Lower lobe of right lung (tissue), 2 donors: ENCODE data around the gene LUC7L3. TPM values are rescaled to one million over a fixed set of nuclear protein-coding genes. Genes with fewer than 3 reads are reported as not detected.
A peak's percentile ranks its signal among the peaks of the same experiment; 100 is the strongest.

ENCODE experiments used
- ATAC-seq, 2 donors: fragments of 200-7000 bp; cut with Tn5 transposase; one replicate each; pipeline ENCODE4 v1.9.1; 2020 to 2022; ENCODE audit warnings: mild to moderate bottlenecking in 2 of 2, moderate library complexity in 2 of 2
- DNase-seq: peaks from one replicate; pipeline ENCODE4 v3.0.0-alpha.2; 2020
- H3K27ac ChIP-seq: fragments of 200-600 bp; one replicate; pipeline ENCODE4 v1.8.0; 2022
- H3K27me3 ChIP-seq: fragments of 200-600 bp; one replicate; pipeline ENCODE4 v1.8.0; 2022; ENCODE audit warnings: low read depth
- H3K36me3 ChIP-seq: fragments of 200-600 bp; one replicate; pipeline ENCODE4 v1.8.0; 2022; ENCODE audit warnings: mild to moderate bottlenecking
- H3K4me1 ChIP-seq: fragments of 200-600 bp; one replicate; pipeline ENCODE4 v1.8.0; 2022
- H3K4me3 ChIP-seq: fragments of 200-600 bp; one replicate; pipeline ENCODE4 v1.8.0; 2022; ENCODE audit warnings: mild to moderate bottlenecking
- H3K9me3 ChIP-seq: fragments of 200-600 bp; one replicate; pipeline ENCODE4 v1.8.0; 2022
- CTCF ChIP-seq: fragments of 200-600 bp; IDR thresholded peaks from one replicate; pipeline ENCODE4 v1.8.0; 2022; ENCODE audit warnings: antibody characterized with exemption, mild to moderate bottlenecking
- intact Hi-C: fragments of 100-400 bp; cut with DNase I; formaldehyde crosslinking; loops from one replicate; pipeline ENCODE4 v1.11.0; 2022
- total RNA-seq: library from RNA; stranded (reverse); fragmentation: NEBNext Ultra II Directional; extraction: Animal tissue kit (Norgen Biotek cat#: 25700); gene quantifications from one replicate; pipeline ENCODE4 v1.2.1, GENCODE V29; 2021
- donor health status: DM: no; HTN: yes; CAD: no; lungs with severe emphysema.

The LUC7L3 gene
- total RNA-seq, 1 donor from 2014 or later, result 106 TPM

GRCh38 chr17:50763716-50764475 lies 44.5 kb downstream of the LUC7L3 start:
- H3K4me1 ChIP-seq, result peaks cover 22% of the 10 kb centered on the region
- intact Hi-C loops, result no loop called here
- DNase-seq (no peak), ATAC-seq (no peak)
- no peaks in the 10 kb centered on the region for H3K27me3 ChIP-seq
- no peak for TF ChIP-seq CTCF
- H3K9me3 ChIP-seq, result no peaks in the 10 kb centered on the region
- H3K36me3 ChIP-seq, result no peaks in the 10 kb centered on the region
- no peak overlapping the region for H3K4me3 ChIP-seq
- H3K27ac ChIP-seq, result no peak overlapping the region

GRCh38 chr17:50764734-50765149 lies 45.3 kb downstream of the LUC7L3 start:
- Histone ChIP-seq H3K36me3 (no peaks in the 10 kb centered on the region), H3K4me1 (peaks cover 22% of the 10 kb centered on the region), H3K27ac (no peak overlapping the region), H3K9me3 (no peaks in the 10 kb centered on the region), H3K4me3 (no peak overlapping the region), H3K27me3 (no peaks in the 10 kb centered on the region)
- TF ChIP-seq CTCF, result no peak
- intact Hi-C loops, result no loop called here
- DNase-seq (no peak), ATAC-seq (no peak)

- no peak overlapping the region for H3K4me3 ChIP-seq
- H3K9me3 ChIP-seq, result no peaks in the 10 kb centered on the region
- H3K27me3 ChIP-seq, result no peaks in the 10 kb centered on the region
- no peaks in the 10 kb centered on the region for H3K36me3 ChIP-seq
- no peak for TF ChIP-seq CTCF
- H3K4me1 ChIP-seq, result peaks cover 22% of the 10 kb centered on the region
- no peak overlapping the region for H3K27ac ChIP-seq
- peak; percentile 60 for DNase-seq
- intact Hi-C loops, result no loop called here
- ATAC-seq, result peak; percentile 67 to 73
Measured at GRCh38 chr17:50765454-50766221, 46.2 kb downstream of the LUC7L3 start.

GRCh38 chr17:50766222-50767023 lies 47.0 kb downstream of the LUC7L3 start:
- no peak for TF ChIP-seq CTCF
- Histone ChIP-seq H3K4me3 (no peak overlapping the region), H3K36me3 (no peaks in the 10 kb centered on the region), H3K27ac (no peak overlapping the region), H3K27me3 (no peaks in the 10 kb centered on the region), H3K4me1 (peaks cover 22% of the 10 kb centered on the region), H3K9me3 (no peaks in the 10 kb centered on the region)
- intact Hi-C loops, result no loop called here
- DNase-seq, result no peak
- no peak for ATAC-seq

- H3K4me3 ChIP-seq, result no peak overlapping the region
- H3K9me3 ChIP-seq, result no peaks in the 10 kb centered on the region
- H3K36me3 ChIP-seq, result no peaks in the 10 kb centered on the region
- intact Hi-C loops, result no loop called here
- H3K4me1 ChIP-seq, result peaks cover 22% of the 10 kb centered on the region
- TF ChIP-seq CTCF, result no peak
- DNase-seq, result no peak
- H3K27me3 ChIP-seq, result no peaks in the 10 kb centered on the region
- no peak for ATAC-seq
- no peak overlapping the region for H3K27ac ChIP-seq
Measured at GRCh38 chr17:50767030-50767429, 47.6 kb downstream of the LUC7L3 start.
